Mucosa of stomach (tissue), 1 donor: ENCODE data around the gene BRI3BP.

Experiments
- H3K27me3 ChIP-seq: one replicate; pipeline ENCODE4 v1.7.0; 2013; ENCODE audit warnings: mild to moderate bottlenecking, low read length; ENCODE audit not compliant: control insufficient read depth, insufficient read depth
- H3K36me3 ChIP-seq: one replicate; pipeline ENCODE4 v1.7.0; 2013; ENCODE audit warnings: low read length; ENCODE audit not compliant: control insufficient read depth, insufficient read depth
- H3K4me1 ChIP-seq: one replicate; pipeline ENCODE4 v1.7.0; 2013; ENCODE audit warnings: mild to moderate bottlenecking, low read length; ENCODE audit not compliant: control insufficient read depth, insufficient read depth
- H3K4me3 ChIP-seq: one replicate; pipeline ENCODE4 v1.7.0; 2013; ENCODE audit warnings: low read length
- H3K9ac ChIP-seq: one replicate; pipeline ENCODE4 v1.7.0; 2013; ENCODE audit warnings: mild to moderate bottlenecking, low read length, moderate library complexity
- H3K9me3 ChIP-seq: one replicate; pipeline ENCODE4 v1.7.0; 2013; ENCODE audit warnings: mild to moderate bottlenecking, low read length, moderate library complexity; ENCODE audit not compliant: control insufficient read depth
- donor health status: Pancreatic carcinoma.

The BRI3BP gene

GRCh38 chr12:125079648-125080645 is 86.5 kb downstream of the BRI3BP start:
- no peaks in the 10 kb centered on the region for H3K27me3 ChIP-seq
- peaks cover 12% of the 10 kb centered on the region for H3K36me3 ChIP-seq
- H3K9me3 ChIP-seq = no peaks in the 10 kb centered on the region
- no peaks in the 10 kb centered on the region for H3K4me1 ChIP-seq
- H3K9ac ChIP-seq = no peak overlapping the region
- no peak overlapping the region for H3K4me3 ChIP-seq
